Stimulated activated naive CD4-positive, alpha-beta T cell (primary cell): ENCODE results near the gene OR2T6.
"Not testable (repeated sequence)": the region's sequence is repeated elsewhere in the genome, so short reads cannot be mapped to it uniquely, and the experiment has no call there.

Source experiments
- DNase-seq, 6 experiments: peaks; one replicate each; lab custom pipeline; 2025; lab: John Stamatoyannopoulos, UW

The OR2T6 gene

GRCh38 chr1:248433811-248434415, 58.4 kb downstream of the OR2T6 start:
- DNase-seq, result not testable (repeated sequence)

GRCh38 chr1:248434913-248435312, 59.4 kb downstream of the OR2T6 start:
- DNase-seq, result not testable (repeated sequence)

- not testable (repeated sequence) for DNase-seq
Measured at GRCh38 chr1:248436303-248436702, 60.8 kb downstream of the OR2T6 start.

- not testable (repeated sequence) for DNase-seq
Measured at GRCh38 chr1:248438668-248439067, 63.1 kb downstream of the OR2T6 start.

GRCh38 chr1:248439283-248439682, 63.7 kb downstream of the OR2T6 start:
- not testable (repeated sequence) for DNase-seq
